HFFc6 (cell line): ENCODE data around the gene CHCHD6. TPM values are rescaled to one million over a fixed set of nuclear protein-coding genes. Genes with fewer than 3 reads are reported as not detected.

Experiments used
- DNase-seq: peaks from one replicate; pipeline ENCODE4 v3.0.0-alpha.2; 2018
- H3K27ac Mint-ChIP-seq: 2 replicates; pipeline ENCODE4 v1.8.0; 2020; ENCODE audit warnings: mild to moderate bottlenecking, mixed read lengths
- H3K27me3 Mint-ChIP-seq: 2 replicates; pipeline ENCODE4 v1.8.0; 2021; ENCODE audit warnings: mild to moderate bottlenecking, moderate library complexity, mixed read lengths; ENCODE audit not compliant: insufficient read depth
- H3K36me3 Mint-ChIP-seq: 2 replicates; pipeline ENCODE4 v1.8.0; 2021; ENCODE audit warnings: low read depth, mixed read lengths
- H3K4me1 Mint-ChIP-seq: 2 replicates; pipeline ENCODE4 v1.8.0; 2020; ENCODE audit warnings: low read depth, mixed read lengths
- H3K4me3 Mint-ChIP-seq: 2 replicates; pipeline ENCODE4 v1.8.0; 2020; ENCODE audit warnings: mild to moderate bottlenecking, moderate library complexity, mixed read lengths
- H3K9me3 Mint-ChIP-seq: 2 replicates; pipeline ENCODE4 v1.8.0; 2020; ENCODE audit warnings: mild to moderate bottlenecking, mixed read lengths
- CTCF ChIP-seq: fragments of 200-600 bp; sonication (generic); IDR thresholded peaks from 2 replicates; pipeline ENCODE4 v1.5.0; 2021; ENCODE audit warnings: antibody characterized with exemption, mild to moderate bottlenecking
- total RNA-seq, 6 experiments: library from RNA; stranded (reverse); fragmentation: NEBNext Ultra II Directional; extraction: Animal tissue kit (Norgen Biotek cat#: 25700); gene quantifications; 2 replicates in 1 of 6; 3 replicates in 5 of 6; pipeline ENCODE4 v1.2.3, GENCODE V29; 2021

The CHCHD6 gene
- total RNA-seq, 6 experiments from 2014 or later = 18.6 to 22.9 (median 19.9) TPM

- H3K36me3 Mint-ChIP-seq = no peaks in the 10 kb centered on the region
- peak overlapping the region; percentile 91 for H3K27ac Mint-ChIP-seq
- no peak overlapping the region for H3K4me3 Mint-ChIP-seq
- peaks cover 3% of the 10 kb centered on the region; the same call in 1 of the 2 replicates for H3K27me3 Mint-ChIP-seq
- DNase-seq = no peak
- peaks cover 48% of the 10 kb centered on the region for H3K4me1 Mint-ChIP-seq
- no peaks in the 10 kb centered on the region for H3K9me3 Mint-ChIP-seq
- no peak for TF ChIP-seq CTCF
These were observed 221.6 kb downstream of the CHCHD6 start for GRCh38 chr3:126925411-126926171.

DNA sequence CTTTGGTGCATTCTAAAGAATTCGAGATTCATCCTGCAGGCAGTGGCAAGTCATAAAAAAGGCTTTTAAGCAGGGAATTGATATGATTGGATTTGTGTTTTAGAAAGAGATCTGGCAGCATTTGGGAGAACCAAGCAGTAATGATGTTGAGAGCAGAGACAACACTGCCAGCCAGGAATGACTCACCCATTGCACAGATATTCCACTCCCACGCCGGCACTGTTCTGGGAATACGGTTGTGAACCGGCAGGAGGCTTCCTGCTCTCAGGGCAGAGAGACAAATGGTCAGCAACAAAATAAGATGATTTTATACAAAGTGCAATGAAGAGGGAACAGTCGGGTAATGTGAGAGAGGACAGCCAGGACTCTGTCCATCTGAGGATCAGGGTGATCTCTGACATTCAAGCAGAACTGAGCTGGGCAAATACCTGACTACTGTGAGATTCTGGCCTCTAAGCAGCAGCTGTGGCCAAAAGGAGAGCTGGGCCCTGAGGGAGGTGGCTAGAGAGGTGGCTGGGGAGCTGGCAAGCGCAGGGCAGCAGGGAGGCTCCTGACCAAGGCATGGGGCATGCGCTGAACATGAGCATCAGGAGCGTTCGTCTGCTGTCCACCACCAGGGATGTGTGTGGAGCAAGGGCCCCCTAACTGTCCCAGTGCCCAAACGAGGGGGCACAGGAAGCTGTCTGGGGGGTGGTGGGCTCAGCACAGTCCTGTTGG lies 222.8 kb downstream of the CHCHD6 start:
- Mint-ChIP-seq H3K27ac (peak overlapping the region; percentile 91), H3K4me1 (peaks cover 54% of the 10 kb centered on the region), H3K4me3 (peak overlapping the region; percentile 68), H3K9me3 (no peaks in the 10 kb centered on the region), H3K27me3 (peaks cover 3% of the 10 kb centered on the region; the same call in 1 of the 2 replicates), H3K36me3 (no peaks in the 10 kb centered on the region)
- peak; percentile 86 for DNase-seq
- TF ChIP-seq CTCF = peak; percentile 59

GRCh38 chr3:126927401-126927750 lies 223.3 kb downstream of the CHCHD6 start:
- Mint-ChIP-seq H3K27ac (peak overlapping the region; percentile 91), H3K4me3 (peak overlapping the region; percentile 15; the same call in 1 of the 2 replicates), H3K4me1 (peaks cover 59% of the 10 kb centered on the region), H3K27me3 (peaks cover 3% of the 10 kb centered on the region; the same call in 1 of the 2 replicates), H3K36me3 (no peaks in the 10 kb centered on the region), H3K9me3 (no peaks in the 10 kb centered on the region)
- DNase-seq = no peak
- TF ChIP-seq CTCF = no peak

DNA sequence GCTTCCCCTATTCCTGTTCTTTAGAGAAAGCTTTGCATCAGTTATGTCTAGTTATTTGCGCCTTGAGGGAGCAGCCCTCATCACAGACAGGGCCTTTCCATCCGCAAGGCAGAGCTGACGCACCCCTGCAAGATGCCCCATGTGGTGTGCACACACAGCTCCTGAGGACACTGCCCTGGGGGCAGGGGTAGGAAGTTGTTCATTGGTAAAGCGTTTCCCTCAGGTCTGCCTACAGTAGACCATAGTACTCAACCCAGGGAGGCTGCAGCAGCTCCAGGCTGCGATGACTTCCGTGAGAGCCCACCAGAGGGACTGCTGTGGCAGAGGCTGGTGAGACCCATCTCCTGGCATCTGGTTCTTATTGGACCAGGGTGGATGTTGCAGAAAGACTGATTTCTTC lies 223.8 kb downstream of the CHCHD6 start:
- peaks cover 3% of the 10 kb centered on the region; the same call in 1 of the 2 replicates for H3K27me3 Mint-ChIP-seq
- no peaks in the 10 kb centered on the region for H3K36me3 Mint-ChIP-seq
- H3K4me3 Mint-ChIP-seq = peak overlapping the region; percentile 15; the same call in 1 of the 2 replicates
- peaks cover 64% of the 10 kb centered on the region for H3K4me1 Mint-ChIP-seq
- H3K9me3 Mint-ChIP-seq = no peaks in the 10 kb centered on the region
- peak; percentile 31 for DNase-seq
- H3K27ac Mint-ChIP-seq = peak overlapping the region; percentile 91
- peak; percentile 20; the same call in 1 of the 2 replicates for TF ChIP-seq CTCF

DNA sequence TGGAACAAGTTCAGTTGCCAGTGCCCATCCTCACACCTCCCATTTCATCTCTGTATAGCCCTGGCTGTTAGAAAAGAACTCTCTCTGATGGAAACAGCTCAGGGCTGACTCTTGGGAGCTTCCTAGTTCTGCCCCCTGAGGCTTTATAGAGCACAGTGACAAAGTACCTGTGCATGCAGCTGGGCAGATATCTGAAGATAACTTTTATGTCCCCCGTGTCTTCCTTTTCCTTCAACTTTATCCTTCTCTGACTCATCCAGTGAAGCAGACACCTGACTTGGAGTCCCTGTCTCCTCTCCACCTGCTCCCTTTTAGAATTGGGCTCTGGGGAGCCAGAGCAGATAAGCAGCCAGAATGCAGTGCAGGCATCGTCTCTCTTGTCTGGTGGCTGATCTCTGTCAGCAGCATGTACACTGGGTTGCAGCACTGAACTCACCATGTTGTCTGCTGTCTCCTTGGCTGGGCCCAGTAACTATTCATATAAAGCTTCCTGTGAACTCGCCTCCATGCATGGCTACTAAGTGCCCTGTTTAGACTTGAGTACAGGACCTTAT lies 225.0 kb downstream of the CHCHD6 start:
- Mint-ChIP-seq H3K9me3 (no peaks in the 10 kb centered on the region), H3K4me1 (peaks cover 75% of the 10 kb centered on the region), H3K27me3 (peaks cover 3% of the 10 kb centered on the region; the same call in 1 of the 2 replicates), H3K36me3 (no peaks in the 10 kb centered on the region), H3K27ac (no peak overlapping the region), H3K4me3 (no peak overlapping the region)
- no peak for DNase-seq
- TF ChIP-seq CTCF = no peak
